GM13977 (cell line): ENCODE results near the gene RARS2.

ENCODE experiments used
- DNase-seq: peaks from one replicate; pipeline ENCODE4 v3.0.0; 2012; ENCODE audit warnings: low spot score
- CTCF ChIP-seq: IDR thresholded peaks from 2 replicates; pipeline ENCODE4 v1.5.1; 2012; ENCODE audit warnings: mild to moderate bottlenecking, control low read depth; ENCODE audit not compliant: insufficient read depth; ENCODE audit errors: extremely low read depth, missing control alignments
- in situ Hi-C: fragments of 300-500 bp; cut with MboI; formaldehyde crosslinking; loops from one replicate; pipeline ENCODE4 v1.12.0; 2022; ENCODE audit warnings: low sequenced_read_pairs, low pct_unique_long_range_greater_than_20kb, mixed read lengths, inconsistent platforms; ENCODE audit not compliant: unreplicated experiment

RARS2 gene

DNA sequence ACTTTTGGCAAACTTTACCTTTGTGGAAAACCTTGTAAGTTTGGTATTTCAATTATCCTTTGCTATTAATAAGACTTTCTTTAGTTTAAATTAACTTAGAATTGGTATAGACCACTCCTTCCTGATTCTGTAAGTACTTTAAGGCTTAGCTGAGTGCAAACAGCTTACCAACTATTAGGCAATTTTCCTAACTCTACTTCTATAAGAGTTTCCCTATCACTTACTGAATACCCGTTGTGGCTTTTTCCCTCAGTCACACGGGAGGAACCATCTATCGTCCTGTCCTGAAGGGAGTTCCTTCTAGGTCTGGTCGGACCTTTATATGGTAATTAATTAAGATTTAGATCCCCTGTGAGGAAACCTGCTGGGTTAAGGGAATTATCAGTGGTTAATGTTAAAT, 107.4 kb downstream of the RARS2 start:
- no peak for DNase-seq
- TF ChIP-seq CTCF, result no peak
- in situ Hi-C loops, result no loop called here

DNA sequence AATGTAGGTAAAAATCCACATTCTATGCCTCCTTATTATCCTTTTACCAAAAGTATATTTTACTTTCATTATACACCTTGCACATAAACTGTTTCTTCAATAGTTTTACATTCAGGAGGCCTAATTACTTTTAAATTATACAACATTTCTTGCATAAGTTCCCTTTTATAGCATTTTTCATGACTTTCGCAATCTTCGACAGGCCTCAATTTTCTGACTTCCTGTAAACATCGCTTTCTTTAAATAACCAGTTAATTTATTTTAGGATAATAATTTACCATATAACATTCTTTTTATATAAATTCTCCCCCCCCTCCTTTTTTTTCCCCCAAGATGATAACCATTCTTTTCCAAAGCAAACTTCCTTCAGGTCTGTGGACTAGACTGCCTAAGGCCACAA, 107.9 kb downstream of the RARS2 start:
- in situ Hi-C loops, result no loop called here
- DNase-seq, result no peak
- no peak for TF ChIP-seq CTCF

DNA sequence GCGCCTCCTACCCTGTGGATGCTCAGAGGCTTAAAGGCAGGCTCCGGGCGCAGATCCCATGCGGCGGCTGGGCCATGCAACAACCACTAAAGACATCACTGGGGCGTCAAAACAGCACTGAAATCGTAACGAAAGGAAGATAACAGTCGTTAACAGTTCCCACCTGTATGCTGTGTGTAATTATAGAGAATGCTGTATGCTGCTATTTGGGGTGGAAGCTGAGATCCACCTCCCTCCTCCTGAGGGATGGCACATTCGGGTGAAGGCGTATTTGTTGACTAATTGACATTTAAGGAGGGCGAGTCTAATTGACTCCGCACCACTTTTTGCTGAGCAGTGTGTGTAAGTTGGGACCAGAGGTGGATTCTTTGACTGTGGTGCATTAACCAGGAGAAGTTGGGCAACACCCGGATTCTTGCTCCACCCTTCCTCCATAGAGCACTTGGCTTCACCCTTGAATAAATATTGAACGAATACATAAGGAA, 116.3 kb downstream of the RARS2 start:
- in situ Hi-C loops, result no loop called here
- TF ChIP-seq CTCF, result no peak
- peak; percentile 78 for DNase-seq

DNA sequence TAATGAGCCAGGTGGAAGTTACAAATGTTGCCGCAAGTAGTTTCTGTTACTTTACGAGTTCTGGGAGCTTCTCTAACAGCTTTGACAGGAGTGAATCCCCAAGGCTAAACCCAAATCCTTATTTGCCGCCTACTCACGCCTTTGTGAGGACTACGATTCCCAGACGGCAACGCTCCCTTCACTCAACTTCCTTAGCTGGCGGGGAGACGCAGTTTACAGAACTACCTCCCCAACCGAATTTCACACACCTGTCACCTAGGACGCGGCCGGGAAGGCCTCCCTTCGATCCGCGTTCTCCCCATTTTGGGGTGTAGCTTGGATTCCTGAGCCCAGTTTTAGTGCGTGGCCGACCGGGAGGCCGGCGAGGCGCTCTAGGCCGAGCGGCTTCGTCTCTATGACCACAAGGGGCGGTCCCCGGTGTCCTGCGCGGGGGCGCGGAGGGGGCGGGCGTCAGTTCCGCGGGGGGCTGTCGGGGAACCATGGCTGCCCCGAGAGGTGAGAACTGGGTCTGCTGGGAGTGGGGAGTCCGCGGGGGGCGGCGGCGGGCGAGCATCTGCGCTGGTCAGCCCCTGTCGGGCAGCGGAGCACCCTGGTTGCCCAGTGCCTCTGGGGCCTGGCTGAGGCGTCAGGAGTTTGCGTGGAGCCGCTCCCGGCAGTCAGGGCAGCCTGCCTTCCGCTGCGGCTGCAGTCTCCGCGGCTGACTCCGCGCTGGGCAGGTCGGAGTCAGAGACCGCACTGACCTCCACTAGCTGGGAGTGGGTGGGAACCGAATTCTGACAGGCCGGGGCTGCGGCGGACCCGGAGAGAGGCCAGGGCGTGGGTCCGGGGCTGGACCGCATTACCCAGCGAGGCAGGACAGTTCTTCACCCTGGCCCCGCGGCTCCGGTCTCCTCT, 117.0 kb downstream of the RARS2 start, which contains the start of gene SLC35A1:
Gene SLC35A1, plus strand, starts transcription at position 450 of the 894 bp plus-strand sequence. Its CDS starts 30 bp downstream, at position 480.
- peak; percentile 90 for DNase-seq
- in situ Hi-C loops, result no loop called here
- no peak for TF ChIP-seq CTCF

DNA sequence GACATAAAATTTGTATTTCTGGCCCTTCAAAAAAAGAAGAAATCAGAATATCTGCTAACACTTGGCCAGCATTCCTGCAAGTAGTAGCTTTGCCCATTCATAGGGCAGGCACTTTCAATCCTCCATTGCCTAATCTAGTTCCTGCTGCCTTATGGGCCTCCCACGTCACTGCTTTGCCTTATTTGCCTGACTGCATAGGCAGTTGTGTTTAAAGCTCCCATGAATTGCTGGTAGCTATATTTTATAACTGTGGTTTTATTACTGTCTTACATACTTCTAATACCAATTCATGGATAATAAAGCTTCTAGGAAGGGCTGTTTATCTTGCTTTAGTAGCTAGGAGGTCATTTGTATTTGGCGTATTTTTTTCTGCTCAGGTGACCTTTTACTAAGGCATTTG, 124.7 kb downstream of the RARS2 start:
- no peak for DNase-seq
- in situ Hi-C loops, result no loop called here
- no peak for TF ChIP-seq CTCF
